GM18526 (cell line): Measurements from ENCODE around the gene SH3RF2.

Experiments
- POLR2A ChIP-seq: IDR thresholded peaks from 3 replicates; pipeline ENCODE4 v1.6.1; 2011; ENCODE audit not compliant: insufficient read length; ENCODE audit errors: extremely low read depth

Gene SH3RF2

GRCh38 chr5:145941448-145942130 is 5.2 kb downstream of the SH3RF2 start:
- no peak for TF ChIP-seq POLR2A

GRCh38 chr5:145942201-145942600 is 5.8 kb downstream of the SH3RF2 start:
- TF ChIP-seq POLR2A: no peak

- TF ChIP-seq POLR2A: no peak
These were observed 6.4 kb downstream of the SH3RF2 start for GRCh38 chr5:145942749-145943148.

DNA sequence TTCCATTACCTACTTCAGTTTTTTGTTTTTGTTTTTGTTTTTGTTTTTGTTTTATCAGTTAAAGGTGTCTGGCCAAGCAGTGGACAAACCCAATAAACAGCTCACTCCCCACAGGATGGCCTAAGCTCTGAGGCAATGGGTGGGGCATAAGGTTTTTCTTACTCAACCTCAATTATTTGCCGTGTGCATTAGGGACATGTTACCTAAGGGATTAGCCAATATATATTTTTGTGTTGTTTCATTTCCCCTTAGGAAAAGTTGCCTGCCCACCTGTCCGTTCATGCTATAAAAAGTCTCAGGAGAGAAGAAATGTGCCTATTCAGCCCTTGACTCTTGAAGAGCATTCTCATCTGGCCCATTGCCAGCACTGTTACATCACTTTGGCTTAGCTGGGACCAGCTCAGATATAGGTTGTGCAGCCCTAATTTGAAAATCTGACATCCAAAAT is 7.3 kb downstream of the SH3RF2 start:
- no peak for TF ChIP-seq POLR2A

DNA sequence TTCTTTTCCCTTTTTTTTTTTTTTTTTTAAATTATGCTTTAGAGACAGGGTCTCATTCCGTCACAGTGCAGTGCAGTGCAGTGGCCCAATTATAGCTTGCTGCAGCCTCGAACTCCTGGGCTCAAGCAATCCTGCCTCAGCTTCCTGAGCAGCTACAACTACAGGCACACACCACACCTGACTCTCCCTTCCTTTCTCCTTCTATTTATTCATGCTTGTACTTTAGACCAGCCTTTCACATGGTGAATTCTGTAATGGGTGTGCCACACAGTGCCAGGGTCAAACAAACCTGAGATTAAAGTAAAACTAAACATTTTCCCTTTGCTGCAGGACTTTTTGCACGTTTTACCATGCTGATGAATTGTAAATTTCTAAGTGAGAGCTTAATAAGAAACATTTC is 8.0 kb downstream of the SH3RF2 start:
- TF ChIP-seq POLR2A: no peak

DNA sequence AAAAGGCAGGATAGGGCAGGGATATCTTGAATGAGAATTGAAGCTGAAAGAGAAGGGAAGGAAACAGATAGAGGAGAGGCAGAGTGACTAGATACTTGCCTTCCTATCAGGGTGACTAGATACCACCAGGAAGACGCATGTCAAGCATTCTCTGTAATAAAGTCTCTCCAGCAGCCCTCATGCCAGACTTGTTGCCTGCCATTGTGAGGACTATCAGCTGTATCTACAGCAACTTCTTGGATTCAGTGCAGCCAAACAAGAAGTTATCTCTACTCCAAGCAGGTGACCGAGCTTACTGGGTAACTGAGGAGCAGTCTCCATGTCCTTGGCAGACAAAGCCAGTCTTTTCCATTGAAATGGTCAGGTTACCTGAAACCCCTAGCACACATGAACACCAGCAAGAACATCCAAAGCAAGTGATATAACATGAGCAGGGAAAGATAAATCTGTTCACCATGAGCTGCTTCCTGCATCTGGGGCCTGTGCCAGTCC is 9.3 kb downstream of the SH3RF2 start:
- no peak for TF ChIP-seq POLR2A

GRCh38 chr5:145946112-145946861 is 9.9 kb downstream of the SH3RF2 start:
- TF ChIP-seq POLR2A: no peak

- no peak for TF ChIP-seq POLR2A
These were observed 11.2 kb downstream of the SH3RF2 start for GRCh38 chr5:145947581-145947980.

- no peak for TF ChIP-seq POLR2A
These were observed 11.7 kb downstream of the SH3RF2 start for GRCh38 chr5:145948047-145948446.

GRCh38 chr5:145948921-145949320 is 12.5 kb downstream of the SH3RF2 start:
- no peak for TF ChIP-seq POLR2A

GRCh38 chr5:145949474-145949873 is 13.1 kb downstream of the SH3RF2 start:
- no peak for TF ChIP-seq POLR2A

GRCh38 chr5:145951071-145951470 is 14.7 kb downstream of the SH3RF2 start:
- no peak for TF ChIP-seq POLR2A

- TF ChIP-seq POLR2A: no peak
These were observed 16.8 kb downstream of the SH3RF2 start for GRCh38 chr5:145953202-145953601.

DNA sequence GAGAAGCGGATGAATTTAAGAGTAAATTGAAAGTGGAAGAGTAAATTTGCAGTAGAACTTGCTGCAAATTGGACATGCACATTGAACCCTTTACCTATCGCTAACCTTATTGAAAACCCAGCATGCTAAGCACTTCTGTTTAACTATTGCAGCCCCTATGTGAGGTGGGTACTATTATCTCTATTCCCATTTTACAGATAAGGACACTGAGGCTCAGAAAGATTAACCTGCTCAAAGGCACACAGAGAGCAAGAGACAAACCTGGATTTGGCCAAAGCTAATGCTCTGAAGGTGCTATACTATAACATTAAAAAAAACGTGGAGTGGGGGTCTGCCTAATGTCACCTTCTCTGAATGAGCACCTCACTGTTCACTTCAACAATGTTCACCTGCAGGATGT is 21.0 kb downstream of the SH3RF2 start:
- TF ChIP-seq POLR2A: no peak

DNA sequence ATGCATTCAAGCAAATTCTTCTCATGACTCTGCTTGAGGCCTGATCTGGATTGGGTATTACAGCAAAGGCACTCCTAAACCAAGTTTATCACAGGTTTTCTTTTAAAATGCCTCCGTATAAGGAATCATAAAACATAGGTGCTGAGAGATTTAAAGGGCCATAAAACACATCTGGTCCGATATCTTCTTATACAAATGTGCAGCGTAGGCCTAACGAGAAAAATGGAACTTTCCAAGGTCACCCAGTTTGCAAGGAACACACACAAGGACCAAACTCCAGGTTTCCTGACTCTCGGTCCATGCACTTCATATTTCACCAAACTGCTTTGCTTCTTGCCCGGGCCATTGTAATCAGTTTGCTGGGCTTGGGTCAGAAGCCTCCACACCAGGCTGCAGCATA is 22.1 kb downstream of the SH3RF2 start:
- no peak for TF ChIP-seq POLR2A

GRCh38 chr5:145960166-145960565 is 23.8 kb downstream of the SH3RF2 start:
- TF ChIP-seq POLR2A: no peak

- no peak for TF ChIP-seq POLR2A
These were observed 24.6 kb downstream of the SH3RF2 start for GRCh38 chr5:145960848-145961600.
